Kidney (tissue), 14 donors: ENCODE results near the gene LRPAP1. TPM values are rescaled to one million over a fixed set of nuclear protein-coding genes. Genes with fewer than 3 reads are reported as not detected.

Experiments used
- DNase-seq, 5 donors: peaks; one replicate each; pipeline ENCODE4 v3.0.0-alpha.2; 2013 to 2020
- FAIRE-seq: peaks from 2 replicates; lab custom pipeline; 2012; peaks lifted over from hg19 to GRCh38; lab: Jason Lieb, UNC
- H3K27ac ChIP-seq, 2 donors: one replicate each; pipeline ENCODE4 v1.7.0; 2013; ENCODE audit warnings: low read depth in 2 of 2, low read length in 2 of 2, inconsistent platforms in 1 of 2
- H3K27me3 ChIP-seq: one replicate; pipeline ENCODE4 v1.7.1; 2013; ENCODE audit warnings: low read length, inconsistent platforms; ENCODE audit not compliant: control insufficient read depth, insufficient read depth
- H3K36me3 ChIP-seq, 3 donors: one replicate each; pipeline versions ENCODE4 v1.7.0 to v1.7.1; 2013; ENCODE audit warnings: low read length in 3 of 3, control low read depth in 1 of 3, inconsistent platforms in 1 of 3; ENCODE audit not compliant: insufficient read depth in 3 of 3, control insufficient read depth in 2 of 3
- H3K4me1 ChIP-seq, 3 donors: one replicate each; pipeline versions ENCODE4 v1.7.0 to v1.7.1; 2013; ENCODE audit warnings: low read length in 3 of 3, inconsistent platforms in 1 of 3, low read depth in 1 of 3; ENCODE audit not compliant: control insufficient read depth in 2 of 3, insufficient read depth in 2 of 3
- H3K4me3 ChIP-seq, 3 donors: one replicate each; pipeline versions ENCODE4 v1.7.0 to v1.8.1; 2013; ENCODE audit warnings: low read length in 3 of 3, control low read depth in 1 of 3, inconsistent platforms in 1 of 3
- H3K9ac ChIP-seq, 3 donors: one replicate each; pipeline versions ENCODE4 v1.7.0 to v1.7.1; 2013; ENCODE audit warnings: low read length in 3 of 3, control low read depth in 1 of 3, inconsistent platforms in 1 of 3
- H3K9me3 ChIP-seq, 3 donors: one replicate each; pipeline versions ENCODE4 v1.7.0 to v1.7.1; 2013; ENCODE audit warnings: low read length in 3 of 3, control low read depth in 1 of 3, inconsistent platforms in 1 of 3; ENCODE audit not compliant: control insufficient read depth in 2 of 3, insufficient read depth in 1 of 3
- intact Hi-C: fragments of 100-400 bp; cut with DNase I; formaldehyde crosslinking; loops from one replicate; pipeline ENCODE4 v1.11.1; 2022
- polyA plus RNA-seq: library from polyadenylated mRNA; stranded (reverse); fragments of 350-450 nt; fragmentation: Illumina TruSeq; extraction: RNeasy Lipid Tissue Mini Kit (QIAGEN cat#74804); gene quantifications from one replicate; pipeline ENCODE4 v1.2.3, GENCODE V29; 2014; ENCODE audit warnings: low read depth, low replicate concordance; ENCODE audit not compliant: insufficient read depth
- total RNA-seq: library from RNA; stranded (reverse); fragmentation: NEBNext Ultra II Directional; extraction: Animal tissue kit (Norgen Biotek cat#: 25700); gene quantifications from one replicate; pipeline ENCODE4 v1.2.1, GENCODE V29; 2021
- TF ChIP-seq, protein P1 (sequence below): IDR thresholded peaks from 3 replicates; pipeline ENCODE4 v1.5.1; 2012; ENCODE audit warnings: mild to moderate bottlenecking, moderate library complexity, borderline replicate concordance; ENCODE audit not compliant: insufficient read depth; ENCODE audit errors: extremely low read depth
- donor health status: control.
- donor health status: control.
- donor health status: control.
- donor health status: control.
- donor health status: control.
- donor health status: DM: yes; HTN: yes; CAD: no.
- donor health status: Normal renal cell carcinoma (clear cell type).

LRPAP1 gene
- total and polyA plus RNA-seq, 2 donors from 2014 or later, result 204 to 373 TPM

GRCh38 chr4:3475041-3475712 is 57.0 kb downstream of the LRPAP1 start:
- Histone ChIP-seq H3K27me3 (no peaks in the 10 kb centered on the region), H3K4me1 (no peaks in the 10 kb centered on the region), H3K4me3 (no peak overlapping the region), H3K9ac (no peak overlapping the region), H3K36me3 (no peaks in the 10 kb centered on the region), H3K9me3 (no peaks in the 10 kb centered on the region), H3K27ac (no peak overlapping the region)
- no peak for FAIRE-seq
- intact Hi-C loops, result no loop called here
- TF ChIP-seq, protein P1, sequence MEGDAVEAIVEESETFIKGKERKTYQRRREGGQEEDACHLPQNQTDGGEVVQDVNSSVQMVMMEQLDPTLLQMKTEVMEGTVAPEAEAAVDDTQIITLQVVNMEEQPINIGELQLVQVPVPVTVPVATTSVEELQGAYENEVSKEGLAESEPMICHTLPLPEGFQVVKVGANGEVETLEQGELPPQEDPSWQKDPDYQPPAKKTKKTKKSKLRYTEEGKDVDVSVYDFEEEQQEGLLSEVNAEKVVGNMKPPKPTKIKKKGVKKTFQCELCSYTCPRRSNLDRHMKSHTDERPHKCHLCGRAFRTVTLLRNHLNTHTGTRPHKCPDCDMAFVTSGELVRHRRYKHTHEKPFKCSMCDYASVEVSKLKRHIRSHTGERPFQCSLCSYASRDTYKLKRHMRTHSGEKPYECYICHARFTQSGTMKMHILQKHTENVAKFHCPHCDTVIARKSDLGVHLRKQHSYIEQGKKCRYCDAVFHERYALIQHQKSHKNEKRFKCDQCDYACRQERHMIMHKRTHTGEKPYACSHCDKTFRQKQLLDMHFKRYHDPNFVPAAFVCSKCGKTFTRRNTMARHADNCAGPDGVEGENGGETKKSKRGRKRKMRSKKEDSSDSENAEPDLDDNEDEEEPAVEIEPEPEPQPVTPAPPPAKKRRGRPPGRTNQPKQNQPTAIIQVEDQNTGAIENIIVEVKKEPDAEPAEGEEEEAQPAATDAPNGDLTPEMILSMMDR, result no peak
- DNase-seq, result peak in 1 of 5 donors; percentile 37

GRCh38 chr4:3473996-3474765 is 58.0 kb downstream of the LRPAP1 start:
- H3K4me3 ChIP-seq, result no peak overlapping the region
- H3K27ac ChIP-seq, result no peak overlapping the region
- H3K4me1 ChIP-seq, result no peaks in the 10 kb centered on the region
- H3K9me3 ChIP-seq, result no peaks in the 10 kb centered on the region
- H3K36me3 ChIP-seq, result no peaks in the 10 kb centered on the region
- FAIRE-seq, result no peak
- intact Hi-C loops, result no loop called here
- TF ChIP-seq, protein P1, result no peak
- no peaks in the 10 kb centered on the region for H3K27me3 ChIP-seq
- H3K9ac ChIP-seq, result no peak overlapping the region
- peak in 1 of 5 donors; percentile 23 for DNase-seq

GRCh38 chr4:3473181-3473950 is 58.9 kb downstream of the LRPAP1 start:
- intact Hi-C loops, result no loop called here
- FAIRE-seq (no peak), DNase-seq (peak in 1 of 5 donors; percentile 60)
- H3K4me1 ChIP-seq, result peaks cover 0 to 3% (median 0%) of the 10 kb centered on the region in 3 donors
- H3K27ac ChIP-seq, result no peak overlapping the region
- H3K36me3 ChIP-seq, result no peaks in the 10 kb centered on the region
- no peaks in the 10 kb centered on the region for H3K27me3 ChIP-seq
- no peak overlapping the region for H3K4me3 ChIP-seq
- no peak overlapping the region for H3K9ac ChIP-seq
- peaks cover 0 to 4% (median 0%) of the 10 kb centered on the region in 3 donors for H3K9me3 ChIP-seq
- TF ChIP-seq, protein P1, result no peak
